Central memory CD8-positive, alpha-beta T cell (primary cell): Measurements from ENCODE around the gene EMP2.

ENCODE experiments used
- ATAC-seq: fragments of 150-1000 bp; cut with Tn5 transposase; replicated peaks from 2 replicates; pipeline ENCODE4 v1.10.0; 2022; ENCODE audit warnings: mild to moderate bottlenecking, moderate FRiP score, moderate number of reproducible peaks; ENCODE audit not compliant: poor library complexity, severe bottlenecking; ENCODE audit errors: extremely low read depth
- DNase-seq, 2 donors: peaks; one replicate each; pipeline ENCODE4 v3.0.0; 2021; ENCODE audit warnings: low spot score in 2 of 2
- H3K27ac Mint-ChIP-seq: one replicate; pipeline ENCODE4 v1.8.0; 2022; ENCODE audit warnings: low read depth, mild to moderate bottlenecking, moderate library complexity, mixed read lengths
- H3K27me3 Mint-ChIP-seq: one replicate; pipeline ENCODE4 v1.8.0; 2022; ENCODE audit warnings: mixed read lengths
- H3K36me3 Mint-ChIP-seq: one replicate; pipeline ENCODE4 v1.8.0; 2022; ENCODE audit warnings: mild to moderate bottlenecking, moderate library complexity, mixed read lengths; ENCODE audit not compliant: insufficient read depth
- H3K4me1 Mint-ChIP-seq: one replicate; pipeline ENCODE4 v1.8.0; 2022; ENCODE audit warnings: mixed read lengths
- H3K4me3 Mint-ChIP-seq: one replicate; pipeline ENCODE4 v1.8.0; 2022; ENCODE audit warnings: mild to moderate bottlenecking, moderate library complexity, mixed read lengths
- H3K9me3 Mint-ChIP-seq: one replicate; pipeline ENCODE4 v1.8.0; 2022; ENCODE audit warnings: mixed read lengths

The EMP2 gene

DNA sequence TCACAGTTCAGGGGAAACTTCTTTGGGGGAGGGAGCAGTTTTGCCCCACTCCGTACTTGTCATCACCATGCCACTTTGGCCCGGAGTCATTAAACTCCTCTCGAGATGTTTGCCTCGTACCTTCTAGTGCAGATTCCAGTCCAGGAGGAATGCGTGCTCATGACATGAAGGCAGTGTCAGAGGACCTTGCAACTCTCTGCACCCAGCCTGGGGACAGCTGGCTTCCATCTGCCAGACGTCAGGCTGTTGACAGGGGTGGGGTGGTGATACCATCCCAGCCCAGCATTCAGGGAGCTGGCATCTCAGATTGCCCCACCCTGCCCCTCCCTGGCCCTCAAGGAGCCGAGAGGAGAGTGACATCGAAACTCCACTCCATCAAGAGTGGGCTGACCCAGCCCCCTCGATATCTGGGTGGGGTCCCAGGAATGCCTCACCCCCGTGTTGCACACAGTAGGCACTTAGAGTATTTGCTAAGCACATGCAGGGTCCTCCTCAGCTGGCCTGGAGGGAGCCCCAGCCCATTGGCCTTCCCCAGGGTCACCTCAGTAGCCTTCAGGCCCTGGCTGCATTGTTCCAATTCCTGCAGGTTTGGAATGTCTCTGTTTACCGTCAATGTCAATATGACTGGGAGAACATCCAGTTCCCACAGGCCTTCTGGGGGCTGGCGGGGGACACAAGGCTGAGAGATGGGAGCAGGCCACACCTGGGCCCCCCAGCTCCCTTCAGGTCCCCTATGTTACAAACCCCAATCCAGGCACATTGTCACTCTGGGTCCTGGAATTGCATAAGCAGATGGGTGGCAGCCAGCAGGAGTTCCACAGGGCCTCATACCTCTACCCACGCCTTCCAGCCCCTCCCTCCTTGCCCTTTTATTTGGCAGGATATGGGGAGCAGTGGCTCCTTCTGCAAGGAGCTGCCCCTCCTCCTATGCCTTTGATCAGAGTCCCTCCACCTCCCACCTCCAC is 21.3 kb upstream of the EMP2 start:
- Mint-ChIP-seq H3K9me3 (no peaks in the 10 kb centered on the region), H3K36me3 (no peaks in the 10 kb centered on the region), H3K4me1 (no peaks in the 10 kb centered on the region), H3K4me3 (no peak overlapping the region), H3K27ac (no peak overlapping the region), H3K27me3 (peaks cover 44% of the 10 kb centered on the region)
- DNase-seq (no peak), ATAC-seq (no peak)

DNA sequence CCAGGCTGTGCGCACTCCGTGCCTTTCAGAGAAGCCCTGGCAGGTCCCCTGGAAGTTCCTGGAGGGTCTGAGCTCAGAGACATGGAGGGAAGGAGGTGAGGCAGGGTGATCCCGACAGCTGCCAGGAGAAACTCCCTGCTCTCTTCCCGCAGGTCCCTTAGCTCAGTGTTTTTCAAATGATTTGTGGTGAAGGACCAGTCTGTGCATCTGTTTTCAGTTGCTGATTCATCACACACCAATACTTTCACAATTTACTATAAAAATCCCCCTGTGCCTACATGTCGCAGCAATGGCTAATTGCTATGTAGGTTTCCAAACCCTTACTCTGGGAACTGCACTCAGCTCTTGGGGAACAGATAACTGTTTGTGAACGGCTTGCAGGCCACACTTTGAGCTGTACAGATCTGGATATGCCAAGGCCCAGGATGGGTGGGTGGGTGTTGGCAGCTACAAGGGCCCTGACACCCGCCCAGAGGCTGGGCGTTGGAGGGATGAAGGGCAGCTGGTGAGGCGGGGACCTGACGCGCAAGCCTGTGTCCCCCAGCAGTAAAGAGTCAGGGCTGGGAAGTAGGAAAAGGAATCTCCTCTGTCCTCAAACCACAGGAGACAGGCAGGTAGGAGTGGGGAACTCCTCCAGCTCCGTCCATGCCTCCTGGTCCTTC is 20.5 kb upstream of the EMP2 start:
- Mint-ChIP-seq H3K9me3 (no peaks in the 10 kb centered on the region), H3K27ac (no peak overlapping the region), H3K27me3 (peaks cover 44% of the 10 kb centered on the region), H3K36me3 (no peaks in the 10 kb centered on the region), H3K4me1 (no peaks in the 10 kb centered on the region), H3K4me3 (no peak overlapping the region)
- ATAC-seq, result no peak
- DNase-seq, result no peak

DNA sequence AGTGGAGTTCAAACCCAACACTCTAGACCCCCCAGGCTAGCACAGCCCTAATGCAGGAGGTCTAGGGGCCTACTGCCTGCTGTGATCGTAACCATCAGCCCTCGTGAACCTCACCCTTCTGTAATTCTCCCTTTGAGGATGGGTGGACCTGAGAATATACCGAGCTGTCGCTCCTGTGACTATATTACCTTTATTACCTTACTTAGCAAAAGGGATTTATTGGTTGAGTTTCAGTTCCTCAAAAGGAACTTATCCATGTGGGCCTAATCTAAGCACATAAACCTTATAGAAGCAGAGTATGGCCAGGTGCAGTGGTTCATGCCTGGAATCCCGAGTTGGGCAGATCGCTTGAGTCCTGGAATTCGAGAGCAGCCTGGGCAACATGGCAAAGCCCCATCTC is 19.2 kb upstream of the EMP2 start:
- H3K27ac Mint-ChIP-seq, result no peak overlapping the region
- no peak for ATAC-seq
- H3K4me1 Mint-ChIP-seq, result no peaks in the 10 kb centered on the region

DNA sequence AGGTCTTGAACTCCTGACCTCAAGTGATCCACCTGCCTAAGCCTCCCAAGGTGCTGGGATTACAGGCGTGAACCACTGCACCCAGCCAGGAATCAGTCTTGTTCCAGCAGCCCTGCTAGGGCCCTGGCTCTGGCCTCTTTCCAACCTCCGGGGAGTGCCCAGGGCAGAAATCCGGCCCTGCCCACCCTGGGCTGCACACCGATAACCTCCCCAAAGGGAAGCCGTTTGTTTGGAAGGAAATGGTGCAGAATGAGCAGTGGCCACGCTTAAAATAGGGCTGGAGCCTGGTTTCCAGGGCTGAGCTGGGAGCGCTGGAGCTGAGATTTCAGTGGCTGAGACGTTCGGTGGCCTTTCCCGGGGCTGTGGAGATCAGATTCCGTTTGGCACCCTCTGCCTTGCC is 17.8 kb upstream of the EMP2 start:
- Mint-ChIP-seq H3K4me3 (no peak overlapping the region), H3K9me3 (no peaks in the 10 kb centered on the region), H3K4me1 (no peaks in the 10 kb centered on the region), H3K27me3 (peaks cover 38% of the 10 kb centered on the region), H3K27ac (no peak overlapping the region), H3K36me3 (no peaks in the 10 kb centered on the region)
- ATAC-seq (no peak), DNase-seq (no peak)

More for the DNA sequence above, 19.2 kb upstream of the EMP2 start:
- H3K4me3 Mint-ChIP-seq, result no peak overlapping the region
- DNase-seq, result no peak
- H3K27me3 Mint-ChIP-seq, result peaks cover 49% of the 10 kb centered on the region
- H3K36me3 Mint-ChIP-seq, result no peaks in the 10 kb centered on the region
- no peaks in the 10 kb centered on the region for H3K9me3 Mint-ChIP-seq

DNA sequence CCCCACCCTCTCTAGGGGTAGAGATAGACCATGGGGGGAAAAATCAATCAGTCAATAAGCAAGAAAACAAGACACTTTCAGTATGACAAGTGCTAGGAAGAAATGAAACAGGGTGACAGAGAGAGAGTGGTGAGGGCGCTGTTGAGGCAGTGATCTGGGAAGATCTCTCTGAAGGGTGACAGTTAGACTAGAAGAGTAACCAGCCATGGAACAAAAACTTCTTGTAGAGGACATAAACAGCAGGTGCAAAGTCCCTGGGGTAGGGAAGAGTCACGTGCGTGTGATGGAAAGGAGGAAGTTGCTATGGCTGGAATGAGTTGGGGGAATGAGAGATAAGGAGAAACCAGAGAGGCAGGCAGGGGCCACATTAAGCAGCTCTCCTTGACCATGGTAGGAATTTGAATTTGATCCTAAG is 16.8 kb upstream of the EMP2 start:
- Mint-ChIP-seq H3K36me3 (no peaks in the 10 kb centered on the region), H3K4me3 (no peak overlapping the region), H3K27me3 (peaks cover 31% of the 10 kb centered on the region), H3K9me3 (no peaks in the 10 kb centered on the region), H3K4me1 (no peaks in the 10 kb centered on the region), H3K27ac (no peak overlapping the region)
- ATAC-seq, result no peak
- no peak for DNase-seq

DNA sequence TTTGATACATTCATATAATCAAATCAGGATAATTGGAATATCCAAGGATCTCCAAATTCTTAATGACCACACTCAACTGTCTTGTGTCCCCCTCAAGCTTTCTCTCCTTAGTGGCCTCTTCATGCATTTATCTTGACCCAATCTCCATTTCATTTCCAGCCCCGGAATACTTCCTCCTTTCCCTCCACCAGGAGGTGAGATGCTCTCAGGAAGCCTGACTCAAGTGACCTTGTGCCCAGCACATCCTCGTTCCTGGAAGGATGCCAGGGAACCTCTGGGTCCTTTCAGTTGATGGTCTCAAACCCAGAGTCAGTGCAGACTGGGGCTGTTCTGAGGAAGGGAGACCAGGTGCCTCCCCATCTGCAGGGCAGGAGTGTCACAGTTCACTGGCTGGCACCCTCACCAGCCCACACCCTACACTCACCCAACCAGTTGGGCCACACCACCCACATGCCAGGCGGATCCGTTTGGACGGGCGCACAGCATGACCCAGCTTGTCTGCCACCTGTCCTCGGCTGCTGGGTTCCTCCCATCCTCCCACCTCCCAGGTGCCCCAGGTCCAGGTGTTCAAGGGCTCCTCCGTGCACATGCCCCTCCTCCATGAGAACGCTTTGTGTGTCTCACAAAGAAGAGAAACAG is 14.0 kb upstream of the EMP2 start:
- no peak for DNase-seq
- no peak for ATAC-seq

DNA sequence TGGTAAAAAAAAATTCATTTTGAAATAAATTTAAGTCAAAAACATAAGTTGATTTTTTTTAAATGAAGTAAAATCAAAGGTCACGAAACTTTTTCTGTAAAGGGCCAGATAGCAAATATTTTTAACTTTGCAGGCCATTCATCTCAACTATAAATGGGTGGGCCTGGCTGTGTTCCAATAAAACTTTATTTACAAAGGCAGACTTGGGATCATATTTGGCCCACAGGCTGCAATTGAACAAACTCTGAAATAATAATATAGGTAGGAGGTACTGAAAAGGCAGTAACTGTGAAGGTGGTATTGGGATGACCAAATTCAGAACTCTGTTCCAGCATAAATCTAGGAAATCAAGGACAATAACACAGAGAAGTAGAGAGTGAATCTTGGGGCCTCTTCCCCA is 12.2 kb upstream of the EMP2 start:
- ATAC-seq, result no peak

More for the DNA sequence above, 14.0 kb upstream of the EMP2 start:
- H3K4me1 Mint-ChIP-seq, result no peaks in the 10 kb centered on the region
- no peak overlapping the region for H3K27ac Mint-ChIP-seq
- H3K36me3 Mint-ChIP-seq, result no peaks in the 10 kb centered on the region
- no peaks in the 10 kb centered on the region for H3K9me3 Mint-ChIP-seq
- peaks cover 37% of the 10 kb centered on the region for H3K27me3 Mint-ChIP-seq
- no peak overlapping the region for H3K4me3 Mint-ChIP-seq

DNA sequence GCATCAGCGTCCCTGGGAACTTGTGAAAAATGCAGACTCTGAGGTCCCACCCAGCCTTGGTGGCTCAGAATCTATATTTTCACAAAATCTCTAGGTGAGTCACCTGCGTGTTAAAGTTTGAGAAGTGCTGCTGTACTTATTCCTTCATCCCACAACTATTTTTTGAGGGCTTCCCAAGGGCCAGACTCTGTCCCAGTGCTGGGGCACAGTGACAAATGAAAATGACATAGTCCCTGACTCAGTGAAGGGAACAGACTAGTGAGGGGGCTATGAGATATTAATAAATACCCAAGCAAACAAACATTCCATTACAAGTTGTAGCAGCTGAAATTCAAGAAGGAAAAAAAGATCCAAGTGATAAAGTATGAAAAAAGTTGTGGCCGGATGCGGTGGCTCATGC is 9.9 kb upstream of the EMP2 start:
- Mint-ChIP-seq H3K4me3 (no peak overlapping the region), H3K9me3 (no peaks in the 10 kb centered on the region), H3K27ac (no peak overlapping the region), H3K27me3 (peaks cover 51% of the 10 kb centered on the region), H3K4me1 (no peaks in the 10 kb centered on the region), H3K36me3 (no peaks in the 10 kb centered on the region)
- DNase-seq (no peak), ATAC-seq (no peak)

More for the DNA sequence above, 12.2 kb upstream of the EMP2 start:
- no peak for DNase-seq
- Mint-ChIP-seq H3K27me3 (peaks cover 52% of the 10 kb centered on the region), H3K36me3 (no peaks in the 10 kb centered on the region), H3K9me3 (no peaks in the 10 kb centered on the region), H3K27ac (no peak overlapping the region), H3K4me3 (no peak overlapping the region), H3K4me1 (no peaks in the 10 kb centered on the region)

DNA sequence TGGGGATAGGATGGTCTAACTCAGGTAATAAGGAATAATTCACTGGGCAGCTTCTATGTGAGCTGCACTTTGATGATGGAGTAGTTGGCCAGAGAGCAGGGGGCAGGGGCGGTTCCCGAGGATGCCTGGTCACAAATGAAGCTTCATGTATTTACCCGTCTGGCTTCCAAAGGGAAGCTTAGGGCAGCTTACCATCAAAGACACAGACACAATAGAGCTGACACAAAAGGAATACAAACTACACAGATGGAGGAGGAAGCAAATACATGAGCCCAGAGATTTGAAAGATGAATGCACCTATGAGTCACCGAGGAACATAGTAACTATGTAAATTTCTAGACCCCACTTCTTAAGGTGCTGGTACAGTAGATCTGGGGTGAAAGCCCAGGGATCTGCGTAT is 8.7 kb upstream of the EMP2 start:
- H3K4me3 Mint-ChIP-seq, result no peak overlapping the region
- H3K9me3 Mint-ChIP-seq, result no peaks in the 10 kb centered on the region
- H3K36me3 Mint-ChIP-seq, result no peaks in the 10 kb centered on the region
- no peak overlapping the region for H3K27ac Mint-ChIP-seq
- H3K4me1 Mint-ChIP-seq, result no peaks in the 10 kb centered on the region
- H3K27me3 Mint-ChIP-seq, result peaks cover 57% of the 10 kb centered on the region
- ATAC-seq (no peak), DNase-seq (no peak)

DNA sequence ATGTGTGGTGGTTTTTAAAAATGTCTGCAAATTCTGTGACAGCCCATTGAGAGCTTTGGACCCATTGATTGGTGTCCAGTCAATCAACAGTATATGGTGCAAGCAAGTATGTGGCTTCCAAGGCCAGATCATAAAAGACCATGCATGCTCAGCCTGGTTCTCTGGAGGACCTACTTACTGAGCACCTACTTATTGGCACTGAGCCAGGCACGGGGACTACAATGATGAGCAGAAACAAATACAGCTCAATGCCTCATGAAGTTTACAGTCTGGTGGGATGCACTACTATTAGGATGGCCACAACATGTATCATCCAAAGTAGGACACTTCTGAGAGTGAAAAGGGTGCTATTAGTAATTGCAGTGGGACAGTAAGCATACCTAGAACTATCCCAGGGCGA is 7.2 kb upstream of the EMP2 start:
- H3K27ac Mint-ChIP-seq, result no peak overlapping the region
- no peaks in the 10 kb centered on the region for H3K9me3 Mint-ChIP-seq
- H3K4me1 Mint-ChIP-seq, result no peaks in the 10 kb centered on the region
- no peaks in the 10 kb centered on the region for H3K36me3 Mint-ChIP-seq
- H3K27me3 Mint-ChIP-seq, result peaks cover 72% of the 10 kb centered on the region
- ATAC-seq, result no peak
- no peak overlapping the region for H3K4me3 Mint-ChIP-seq
- no peak for DNase-seq

DNA sequence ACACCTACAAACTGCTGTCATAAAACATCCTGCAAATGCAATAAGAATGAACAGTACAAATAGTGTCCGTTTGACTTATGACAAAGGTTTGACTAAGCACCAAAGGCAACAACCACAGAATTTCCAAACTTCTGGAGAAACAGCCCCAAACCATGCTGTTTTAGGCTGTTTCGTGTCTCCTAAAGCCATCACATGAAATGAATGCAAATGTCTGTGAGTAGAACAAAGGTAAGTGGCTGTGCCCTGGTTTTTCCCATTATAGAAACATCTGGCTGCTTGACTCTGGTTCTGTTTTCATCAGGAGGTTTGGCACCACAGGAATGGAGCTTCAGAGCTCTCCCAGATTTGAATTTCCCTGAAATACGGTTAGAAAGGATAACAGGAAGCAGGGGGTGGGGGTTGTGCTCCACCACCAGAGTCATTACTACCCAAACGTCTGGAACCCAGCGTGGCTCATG is 4.6 kb upstream of the EMP2 start:
- no peaks in the 10 kb centered on the region for H3K36me3 Mint-ChIP-seq
- ATAC-seq (no peak), DNase-seq (no peak)
- peaks cover 89% of the 10 kb centered on the region for H3K27me3 Mint-ChIP-seq
- no peak overlapping the region for H3K27ac Mint-ChIP-seq
- H3K4me1 Mint-ChIP-seq, result no peaks in the 10 kb centered on the region
- no peaks in the 10 kb centered on the region for H3K9me3 Mint-ChIP-seq
- H3K4me3 Mint-ChIP-seq, result no peak overlapping the region

DNA sequence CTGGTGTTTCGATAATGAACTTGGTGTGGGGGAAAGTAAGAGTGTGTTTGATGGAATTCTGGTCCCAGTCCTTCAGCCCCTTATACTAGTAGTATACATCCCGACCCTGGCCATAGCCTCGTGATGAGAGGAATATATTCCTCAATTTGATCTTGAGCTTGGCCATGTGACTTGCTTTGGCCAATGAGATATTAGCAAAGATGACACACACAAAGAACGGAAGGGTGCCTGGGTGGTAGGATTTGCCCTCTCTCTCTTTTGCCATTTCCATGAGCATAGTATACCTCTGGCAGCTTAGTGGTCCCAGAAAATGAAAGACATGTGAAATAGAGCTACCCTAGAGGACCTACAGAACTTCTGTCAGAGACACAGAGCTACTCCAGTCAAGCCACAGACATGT is 2.9 kb upstream of the EMP2 start:
- Mint-ChIP-seq H3K4me3 (no peak overlapping the region), H3K27ac (no peak overlapping the region), H3K27me3 (peaks cover 89% of the 10 kb centered on the region), H3K36me3 (no peaks in the 10 kb centered on the region), H3K4me1 (no peaks in the 10 kb centered on the region), H3K9me3 (no peaks in the 10 kb centered on the region)
- DNase-seq (no peak), ATAC-seq (no peak)
